GM12873 (cell line): ENCODE data around the gene C20orf202.

Experiments used
- CTCF ChIP-seq: IDR thresholded peaks from 2 replicates; pipeline ENCODE4 v1.5.1; 2012; ENCODE audit warnings: low read depth, mild to moderate bottlenecking, moderate library complexity, low read length, control low read depth; ENCODE audit not compliant: insufficient read depth; ENCODE audit errors: missing control alignments

Gene C20orf202

GRCh38 chr20:1232286-1233111 is 29.2 kb downstream of the C20orf202 start:
- TF ChIP-seq CTCF = no peak

GRCh38 chr20:1240549-1240948 is 37.3 kb downstream of the C20orf202 start:
- TF ChIP-seq CTCF = no peak

- TF ChIP-seq CTCF = no peak
Observed at GRCh38 chr20:1241456-1241855, 38.2 kb downstream of the C20orf202 start.

GRCh38 chr20:1242099-1242498 is 38.8 kb downstream of the C20orf202 start:
- no peak for TF ChIP-seq CTCF

GRCh38 chr20:1242530-1242929 is 39.3 kb downstream of the C20orf202 start:
- TF ChIP-seq CTCF = no peak

GRCh38 chr20:1245578-1245977 is 42.3 kb downstream of the C20orf202 start:
- no peak for TF ChIP-seq CTCF

GRCh38 chr20:1247689-1248088 is 44.4 kb downstream of the C20orf202 start:
- TF ChIP-seq CTCF = no peak
